Peyer's patch (tissue), 4 donors: ENCODE results near the gene DLGAP1. TPM values are rescaled to one million over a fixed set of nuclear protein-coding genes. Genes with fewer than 3 reads are reported as not detected.

Source experiments
- DNase-seq, 3 donors: peaks; one replicate each; pipeline ENCODE4 v3.0.0-alpha.2; 2017 to 2019
- H3K27ac ChIP-seq, 4 donors: fragments of 200-600 bp; sonication (generic); one replicate each; pipeline ENCODE4 v1.5.1; 2016 to 2019
- H3K27me3 ChIP-seq, 2 donors: fragments of 200-600 bp; sonication (generic); one replicate each; pipeline ENCODE4 v1.5.1; 2019
- H3K36me3 ChIP-seq, 3 donors: fragments of 200-600 bp; sonication (generic); one replicate each; pipeline ENCODE4 v1.5.1; 2016 to 2019
- H3K4me1 ChIP-seq, 4 donors: fragments of 200-600 bp; sonication (generic); one replicate each; pipeline ENCODE4 v1.5.1; 2016 to 2019
- H3K4me3 ChIP-seq, 4 donors: fragments of 200-600 bp; sonication (generic); 1 replicate in 3 of 4; 2 replicates in 1 of 4; pipeline ENCODE4 v1.5.1; 2016 to 2019; ENCODE audit warnings: mild to moderate bottlenecking in 1 of 4
- H3K9me3 ChIP-seq, 4 donors: fragments of 200-600 bp; sonication (generic); one replicate each; pipeline ENCODE4 v1.5.1; 2016 to 2019; ENCODE audit warnings: mild to moderate bottlenecking in 1 of 4
- CTCF ChIP-seq, 6 experiments: fragments of 450-650 bp in 4 of 6; fragments of 200-600 bp in 2 of 6; sonication (generic) in 1 of 6; IDR thresholded peaks; one replicate each; pipeline ENCODE4 v1.5.1; 2017 to 2019; ENCODE audit warnings: antibody characterized with exemption in 6 of 6, mild to moderate bottlenecking in 3 of 6, moderate library complexity in 1 of 6
- POLR2A ChIP-seq, 2 donors: fragments of 450-650 bp; IDR thresholded peaks; one replicate each; pipeline ENCODE4 v1.5.1; 2017; ENCODE audit warnings: antibody characterized with exemption in 2 of 2, mild to moderate bottlenecking in 2 of 2, moderate library complexity in 2 of 2
- total RNA-seq, 4 donors: library from RNA; depleted of rRNA; stranded (reverse); fragments of >200 nt; gene quantifications; one replicate each; pipeline ENCODE4 v1.1.0, GENCODE V29; 2016

Gene DLGAP1
- total RNA-seq, 4 donors from 2014 or later = 0.53 to 4.1 (median 2.1) TPM

DNA sequence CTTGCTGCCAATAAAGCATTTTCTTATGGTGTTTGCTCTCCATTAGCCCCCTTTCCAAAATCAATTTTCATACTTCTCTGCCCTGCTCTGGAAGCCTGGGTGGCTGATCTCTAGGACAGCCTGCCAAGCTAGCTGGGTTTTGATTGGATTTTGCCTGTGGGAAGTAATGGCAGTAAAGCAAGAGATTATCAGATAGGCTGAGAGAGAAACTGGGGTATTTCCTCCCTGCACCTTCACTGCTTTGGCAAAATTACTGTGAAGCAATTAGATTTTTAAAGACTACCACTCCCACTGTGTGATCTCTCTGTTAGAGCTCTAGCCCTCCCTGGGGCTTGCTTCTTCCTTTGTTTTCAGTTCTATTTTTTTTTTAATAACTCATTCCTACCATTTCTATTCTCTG is 223.8 kb downstream of the DLGAP1 start:
- no peak for DNase-seq
- Histone ChIP-seq H3K9me3 (no peaks in the 10 kb centered on the region), H3K4me3 (no peak overlapping the region), H3K36me3 (no peaks in the 10 kb centered on the region), H3K27ac (no peak overlapping the region), H3K4me1 (no peaks in the 10 kb centered on the region), H3K27me3 (no peaks in the 10 kb centered on the region)
- TF ChIP-seq POLR2A (IDR thresholded peaks at IDR 0.05) (no peak), CTCF (IDR thresholded peaks at IDR 0.05) (no peak)

GRCh38 chr18:4230450-4231168 is 224.5 kb downstream of the DLGAP1 start:
- H3K4me1 ChIP-seq = no peaks in the 10 kb centered on the region
- DNase-seq = no peak
- no peak overlapping the region for H3K4me3 ChIP-seq
- no peaks in the 10 kb centered on the region for H3K36me3 ChIP-seq
- no peak overlapping the region for H3K27ac ChIP-seq
- no peak for TF ChIP-seq POLR2A (IDR thresholded peaks at IDR 0.05)
- TF ChIP-seq CTCF (IDR thresholded peaks at IDR 0.05) = no peak
- H3K27me3 ChIP-seq = no peaks in the 10 kb centered on the region
- no peaks in the 10 kb centered on the region for H3K9me3 ChIP-seq

DNA sequence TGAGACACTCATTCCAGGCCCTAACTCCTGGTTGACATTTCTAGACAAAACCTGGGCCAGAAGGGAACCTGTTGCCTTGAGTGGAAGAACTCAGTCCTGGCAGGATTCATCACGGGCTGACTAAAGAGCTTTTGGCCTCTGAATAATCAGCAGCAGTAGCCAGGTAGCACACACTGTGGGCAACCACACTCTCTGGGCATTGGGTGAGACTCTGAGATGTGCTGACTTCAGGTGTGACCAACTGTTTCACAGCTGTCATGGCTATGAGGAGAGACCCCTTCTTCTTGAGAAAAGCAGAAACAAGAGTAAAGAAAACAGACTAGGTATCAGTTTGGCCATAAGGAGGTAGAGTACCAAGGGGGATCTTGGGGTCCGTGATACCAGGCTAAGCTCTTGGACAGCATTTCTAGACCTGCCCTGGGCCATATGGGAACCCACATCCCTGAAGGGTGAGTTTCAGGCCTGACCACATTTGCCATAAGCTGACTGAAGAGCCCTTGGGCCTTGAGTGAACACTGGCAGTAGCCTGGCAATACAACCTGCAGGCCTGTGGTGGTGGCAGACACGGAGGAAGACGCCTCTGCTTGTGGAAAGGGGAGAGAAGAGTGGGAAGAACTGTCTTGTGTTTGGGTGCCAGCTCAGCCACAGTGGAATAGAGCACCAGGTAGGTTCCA is 230.9 kb downstream of the DLGAP1 start:
- Histone ChIP-seq H3K27ac (no peak overlapping the region), H3K9me3 (no peaks in the 10 kb centered on the region), H3K4me1 (no peaks in the 10 kb centered on the region), H3K27me3 (no peaks in the 10 kb centered on the region), H3K36me3 (no peaks in the 10 kb centered on the region), H3K4me3 (no peak overlapping the region)
- no peak for DNase-seq
- TF ChIP-seq POLR2A (IDR thresholded peaks at IDR 0.05) (no peak), CTCF (IDR thresholded peaks at IDR 0.05) (no peak)

DNA sequence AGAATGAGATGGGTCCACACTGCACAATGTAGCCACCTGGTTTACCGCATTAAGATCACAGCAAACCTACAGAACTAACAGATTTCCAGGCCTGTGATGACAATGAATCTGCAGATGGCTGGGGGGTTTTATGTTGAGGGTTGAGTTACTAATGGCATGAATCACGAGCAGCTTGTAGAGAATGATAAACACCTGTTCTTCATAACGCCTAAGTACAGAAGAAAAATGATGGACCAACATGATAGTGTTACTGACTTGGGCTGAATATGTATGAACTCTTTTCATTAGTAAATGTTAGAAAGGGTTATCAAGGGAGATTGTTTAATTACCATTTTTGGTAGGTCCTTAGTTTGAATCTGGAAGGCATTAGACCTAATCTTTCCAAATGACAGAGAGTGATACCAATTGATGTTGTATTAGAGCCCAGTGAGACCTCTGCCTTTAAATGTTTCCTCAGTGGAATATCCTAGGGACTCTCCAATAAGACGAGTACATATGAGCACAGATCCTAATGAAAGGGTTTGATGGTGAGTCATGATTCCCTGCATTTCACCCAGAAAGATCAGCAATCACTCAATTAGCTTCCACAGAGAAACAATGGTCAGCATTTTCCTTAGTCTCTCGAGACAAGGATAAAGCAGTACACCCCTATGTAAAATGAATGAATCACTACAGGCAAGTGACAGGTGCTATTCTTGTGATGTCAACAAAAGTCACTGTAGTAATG is 243.8 kb downstream of the DLGAP1 start:
- no peak for TF ChIP-seq CTCF (IDR thresholded peaks at IDR 0.05)
- Histone ChIP-seq H3K4me1 (no peaks in the 10 kb centered on the region), H3K36me3 (no peaks in the 10 kb centered on the region), H3K27ac (no peak overlapping the region), H3K4me3 (no peak overlapping the region), H3K27me3 (no peaks in the 10 kb centered on the region), H3K9me3 (no peaks in the 10 kb centered on the region)
- no peak for DNase-seq

DNA sequence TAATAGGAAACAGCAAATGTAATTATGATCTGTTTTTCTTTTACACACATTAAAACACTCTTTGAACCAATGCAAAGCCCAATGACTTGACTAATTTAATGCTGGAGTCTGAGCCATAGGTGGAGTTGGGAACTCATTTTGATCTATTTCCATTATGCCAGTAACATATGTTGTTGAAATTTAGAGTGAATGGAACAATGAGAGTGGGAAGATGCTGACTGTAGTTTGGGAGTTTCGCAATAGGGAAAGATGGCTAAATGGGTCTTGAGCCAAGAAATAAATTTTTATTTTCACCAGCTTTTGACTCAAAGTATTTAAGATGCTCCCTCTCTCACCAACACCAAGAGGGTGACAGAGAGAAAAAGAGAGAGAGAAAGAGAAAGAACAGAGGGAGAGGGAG is 246.7 kb downstream of the DLGAP1 start:
- Histone ChIP-seq H3K36me3 (no peaks in the 10 kb centered on the region), H3K9me3 (no peaks in the 10 kb centered on the region), H3K27ac (no peak overlapping the region), H3K27me3 (no peaks in the 10 kb centered on the region), H3K4me3 (no peak overlapping the region), H3K4me1 (no peaks in the 10 kb centered on the region)
- no peak for DNase-seq
- TF ChIP-seq CTCF (IDR thresholded peaks at IDR 0.05) (no peak), POLR2A (IDR thresholded peaks at IDR 0.05) (no peak)
